ENCODE measurements around the gene CASP6. TPM values are rescaled to one million over a fixed set of nuclear protein-coding genes. Genes with fewer than 3 reads are reported as not detected.

CASP6 gene
- total RNA-seq, 1 donor from 2014 or later, result 3.8 TPM

Other genes with a start within 250 kb of the CASP6 start
- 6.6 TPM for gene MCUB, start 143.2 kb downstream of the CASP6 start, total RNA-seq
- gene PLA2G12A, start 26.6 kb upstream of the CASP6 start, total RNA-seq, result 37.7 TPM
- gene CFI, start 98.6 kb upstream of the CASP6 start, total RNA-seq, result 10.8 TPM
- 7.9 TPM for gene GAR1, start 112.3 kb upstream of the CASP6 start, total RNA-seq
- gene RRH, start 124.5 kb upstream of the CASP6 start, total RNA-seq, result 0.22 TPM
- gene LRIT3, start 144.7 kb upstream of the CASP6 start, total RNA-seq, result not detected
- gene EGF, start 209.4 kb upstream of the CASP6 start, total RNA-seq, result 11.7 TPM

Data from cardiac septum (tissue), 1 donor.